ENCODE data around the gene SOX4. TPM values are rescaled to one million over a fixed set of nuclear protein-coding genes. Genes with fewer than 3 reads are reported as not detected.

The SOX4 gene
- total RNA-seq, 1 donor from 2014 or later, result 10.4 TPM

GRCh38 chr6:21597801-21598673 lies 4.5 kb downstream of the SOX4 start:
- no peaks in the 10 kb centered on the region for H3K9me3 ChIP-seq
- H3K4me3 ChIP-seq, result peak overlapping the region; percentile 78
- H3K36me3 ChIP-seq, result no peaks in the 10 kb centered on the region
- no peak for DNase-seq (ENCODE audit: low spot score in 2 of 2)
- no peak overlapping the region for H3K27ac ChIP-seq
- TF ChIP-seq CTCF (IDR thresholded peaks at IDR 0.05), result no peak
- H3K27me3 ChIP-seq, result no peaks in the 10 kb centered on the region
- peaks cover 0 to 2% of the 10 kb centered on the region in 2 donors for H3K4me1 ChIP-seq
- intact Hi-C loops (cut with DNase I), result loop anchor here (2.0 to 10.0 kb wide), 7 partner anchors 37 to 1297 kb away; no protein-coding TSS in a partner anchor

GRCh38 chr6:21598674-21599023 lies 5.1 kb downstream of the SOX4 start:
- no peak for TF ChIP-seq CTCF (IDR thresholded peaks at IDR 0.05)
- Histone ChIP-seq H3K27me3 (no peaks in the 10 kb centered on the region), H3K36me3 (no peaks in the 10 kb centered on the region), H3K4me1 (no peaks in the 10 kb centered on the region), H3K27ac (no peak overlapping the region), H3K4me3 (peak overlapping the region in 1 of 2 donors; percentile 78), H3K9me3 (no peaks in the 10 kb centered on the region)
- DNase-seq (ENCODE audit: low spot score in 2 of 2), result no peak
- intact Hi-C loops (cut with DNase I), result loop anchor here (5.0 to 10.0 kb wide), 5 partner anchors 134 to 1296 kb away; no protein-coding TSS in a partner anchor

- Histone ChIP-seq H3K4me1 (no peaks in the 10 kb centered on the region), H3K27ac (no peak overlapping the region), H3K9me3 (no peaks in the 10 kb centered on the region), H3K4me3 (no peak overlapping the region), H3K27me3 (no peaks in the 10 kb centered on the region), H3K36me3 (no peaks in the 10 kb centered on the region)
- no peak for TF ChIP-seq CTCF (IDR thresholded peaks at IDR 0.05)
- intact Hi-C loops (cut with DNase I), result loop anchor here (5.0 to 10.0 kb wide), 5 partner anchors 133 to 1296 kb away; no protein-coding TSS in a partner anchor
- no peak for DNase-seq (ENCODE audit: low spot score in 2 of 2)
Measured at GRCh38 chr6:21599051-21599696, 5.6 kb downstream of the SOX4 start.

- Histone ChIP-seq H3K27ac (no peak overlapping the region), H3K4me3 (no peak overlapping the region), H3K4me1 (no peaks in the 10 kb centered on the region), H3K9me3 (no peaks in the 10 kb centered on the region), H3K36me3 (no peaks in the 10 kb centered on the region), H3K27me3 (no peaks in the 10 kb centered on the region)
- no peak for TF ChIP-seq CTCF (IDR thresholded peaks at IDR 0.05)
- no peak for DNase-seq (ENCODE audit: low spot score in 2 of 2)
- intact Hi-C loops (cut with DNase I), result no loop called here
Measured at GRCh38 chr6:21601339-21601923, 7.9 kb downstream of the SOX4 start.

- Histone ChIP-seq H3K27ac (no peak overlapping the region), H3K9me3 (no peaks in the 10 kb centered on the region), H3K4me3 (no peak overlapping the region), H3K36me3 (no peaks in the 10 kb centered on the region), H3K4me1 (no peaks in the 10 kb centered on the region), H3K27me3 (no peaks in the 10 kb centered on the region)
- no peak for TF ChIP-seq CTCF (IDR thresholded peaks at IDR 0.05)
- intact Hi-C loops (cut with DNase I), result no loop called here
- no peak for DNase-seq (ENCODE audit: low spot score in 2 of 2)
Measured at GRCh38 chr6:21601932-21602390, 8.4 kb downstream of the SOX4 start.

All from ascending aorta (tissue), 2 donors.